A549 (cell line): ENCODE data around the gene DDX1.
"Not testable (repeated sequence)": the region's sequence is repeated elsewhere in the genome, so short reads cannot be mapped to it uniquely, and the experiment has no call there.

ENCODE experiments used
- BHLHE40 ChIP-seq: IDR thresholded peaks from 2 replicates; pipeline ENCODE4 v1.6.1; 2012; ENCODE audit warnings: low read depth, low read length, inconsistent platforms
- CHD2 ChIP-seq: fragments of 150-350 bp; IDR thresholded peaks from 2 replicates; pipeline ENCODE4 v1.6.1; 2014; ENCODE audit warnings: low read length; ENCODE audit not compliant: partially characterized antibody
- CHD4 ChIP-seq: fragments of 200-600 bp; sonication (generic); IDR thresholded peaks from 2 replicates; pipeline ENCODE4 v1.6.1; 2016; ENCODE audit warnings: antibody characterized with exemption, mild to moderate bottlenecking, borderline replicate concordance
- CTCF ChIP-seq: fragments of >200 bp; sonication (Bioruptor Twin); formaldehyde crosslinking; IDR thresholded peaks from 3 replicates; pipeline ENCODE4 v1.5.1; 2016
- KDM1A ChIP-seq: fragments of 200-600 bp; sonication (generic); IDR thresholded peaks from 2 replicates; pipeline ENCODE4 v1.6.1; 2016; ENCODE audit warnings: low read depth, mild to moderate bottlenecking
- MAFK ChIP-seq: fragments of 450-650 bp; IDR thresholded peaks from 2 replicates; pipeline ENCODE4 v1.6.1; 2014; ENCODE audit not compliant: partially characterized antibody
- MAX ChIP-seq: IDR thresholded peaks from 2 replicates; pipeline ENCODE4 v1.6.1; 2012
- POLR2A ChIP-seq: IDR thresholded peaks from 2 replicates; pipeline ENCODE4 v1.6.1; 2012; ENCODE audit warnings: mild to moderate bottlenecking, low read length
- RAD21 ChIP-seq, 2 experiments: fragments of >200 bp in 1 of 2; sonication (Bioruptor Twin) in 1 of 2; formaldehyde crosslinking in 1 of 2; IDR thresholded peaks in 1 of 2; conservative IDR thresholded peaks in 1 of 2; 2 replicates in 1 of 2; 3 replicates in 1 of 2; pipeline ENCODE4 v1.6.1; 2012 to 2018; ENCODE audit warnings: inconsistent platforms in 1 of 2
- RCOR1 ChIP-seq: fragments of 150-350 bp; IDR thresholded peaks from 2 replicates; pipeline ENCODE4 v1.6.1; 2014; ENCODE audit warnings: antibody characterized with exemption, low read length, low read depth
- REST ChIP-seq: fragments of 200-600 bp; sonication (generic); IDR thresholded peaks from 2 replicates; pipeline ENCODE4 v1.6.1; 2016; ENCODE audit warnings: antibody characterized with exemption, mild to moderate bottlenecking, moderate library complexity
- RNF2 ChIP-seq: fragments of 200-600 bp; sonication (generic); IDR thresholded peaks from 2 replicates; pipeline ENCODE4 v1.6.1; 2016; ENCODE audit warnings: low read depth, mild to moderate bottlenecking, antibody characterized with exemption, moderate library complexity, borderline replicate concordance

GRCh38 chr2:15542269-15542668, 49.4 kb upstream of the DDX1 start:
- TF ChIP-seq MAX; CHD4; MAFK; REST; RCOR1; RNF2; KDM1A; BHLHE40; POLR2A; CTCF; CHD2; RAD21 (conservative IDR thresholded peaks at IDR 0.05 in 1 of 2, IDR thresholded peaks at IDR 0.05 in 1 of 2): not testable (repeated sequence)
